ENCODE measurements around the gene TBCC. TPM values are rescaled to one million over a fixed set of nuclear protein-coding genes. Genes with fewer than 3 reads are reported as not detected.

Gene TBCC
- total and polyA plus RNA-seq, 2 of the 8 experiments (the other 6 are each of a cell fraction or from before 2014, with no cell fraction given) = 22.7 to 25.5 TPM

DNA sequence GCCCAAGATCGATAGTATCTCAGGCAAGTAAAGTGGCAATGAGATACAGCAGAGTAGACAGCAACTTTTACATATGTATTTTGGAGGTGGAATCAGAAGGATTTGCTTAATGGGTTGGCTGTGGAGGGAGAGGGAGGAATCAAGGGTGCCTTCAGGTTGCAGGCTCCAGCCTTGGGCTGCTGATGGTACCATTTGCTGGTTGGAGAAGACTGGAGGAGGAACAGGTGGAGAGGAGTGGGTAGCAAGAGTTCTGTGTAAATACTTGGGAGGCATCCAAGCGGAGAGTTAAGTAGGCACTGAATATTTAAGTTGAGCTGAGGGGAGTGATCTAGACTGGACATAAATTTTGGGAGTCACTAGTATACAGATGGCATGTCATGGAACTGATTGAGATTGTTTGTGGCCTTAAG is 41.2 kb upstream of the TBCC start:
- no peak overlapping the region for H4K5ac ChIP-seq (ENCODE audit: insufficient read length, low read depth, low read length)
- no peak overlapping the region for H2AFZ ChIP-seq (ENCODE audit: low read length)
- H4K20me1 ChIP-seq (replicated peaks in 1 of 2; ENCODE audit: control insufficient read depth in 1 of 2, insufficient read depth in 2 of 2, low read length in 2 of 2) = peaks cover 0 to 7% of the 10 kb centered on the region in 2 experiments
- H3K23ac ChIP-seq (ENCODE audit: insufficient read length) = no peak overlapping the region
- peak overlapping the region in 1 of 2 experiments; percentile 16; a peak in 1 of 4 replicates for H3K4me2 ChIP-seq (ENCODE audit: insufficient read depth in 1 of 2, low read depth in 2 of 2, low read length in 2 of 2)
- H3K56ac ChIP-seq (replicated peaks; ENCODE audit: insufficient read length, low read depth, low read length) = no peak overlapping the region
- no peak overlapping the region for H2BK120ac ChIP-seq (replicated peaks; ENCODE audit: low read depth, low read length)
- peak overlapping the region in 1 of 4 experiments; percentile 19; a peak in 1 of 7 replicates for H3K9ac ChIP-seq (replicated peaks in 1 of 4; ENCODE audit: extremely low read depth in 1 of 4, low read depth in 3 of 4, low read length in 3 of 4)
- H3K9me3 ChIP-seq (ENCODE audit: insufficient read depth in 2 of 2, low read depth in 1 of 2, low read length in 1 of 2) = no peaks in the 10 kb centered on the region
- 93% methylated on average over 2 of the region's 2 CpGs; no CpG with 5 or more reads in 1 of the 2 experiments for WGBS, 2 experiments (ENCODE audit: extremely low coverage in 1 of 2, insufficient coverage in 1 of 2, insufficient read length in 1 of 2, insufficient replicate concordance in 2 of 2, low coverage in 1 of 2, low lambda C conversion rate in 2 of 2, missing lambda C conversion rate in 1 of 2)
- H2BK12ac ChIP-seq (ENCODE audit: low read depth, low read length) = no peak overlapping the region
- H3K18ac ChIP-seq (ENCODE audit: extremely low read depth, low read length) = no peak overlapping the region
- no peak overlapping the region for H4K91ac ChIP-seq (replicated peaks; ENCODE audit: insufficient read length, low read length)
- H3K79me1 ChIP-seq (ENCODE audit: low read depth, low read length) = no peaks in the 10 kb centered on the region
- H4K8ac ChIP-seq (ENCODE audit: extremely low read depth, insufficient read depth, low read length) = no peak overlapping the region
- ChIA-PET POLR2A (ENCODE audit: partially characterized antibody) (interaction anchor here (0.6 to 13.8 kb wide), 8 partner anchors 10 to 223 kb away, joined by 3 to 277 read pairs (median 3); partner anchors contain the start of genes RPL7L1, TBCC and UBR2), CTCF (ENCODE audit: partially characterized antibody) (interaction anchor here (0.7 to 1.0 kb wide), 2 partner anchors 41 to 126 kb away, joined by 3 read pairs; partner anchors contain the start of gene TBCC)
- peaks cover 0 to 18% (median 11%) of the 10 kb centered on the region in 4 experiments; a peak in 4 of 7 replicates for H3K4me1 ChIP-seq (replicated peaks in 1 of 4; ENCODE audit: control insufficient read depth in 3 of 4, insufficient read depth in 4 of 4, low read length in 3 of 4)
- H2BK5ac ChIP-seq (ENCODE audit: low read depth, low read length) = no peak overlapping the region
- no peak for DNase-seq (ENCODE audit: low read depth in 1 of 2, low spot score in 2 of 2)
- H2BK15ac ChIP-seq (ENCODE audit: low read length) = no peak overlapping the region
- H3K4ac ChIP-seq (replicated peaks; ENCODE audit: insufficient read length, low read depth, low read length) = no peak overlapping the region
- peak overlapping the region in 1 of 4 experiments; percentile 16; a peak in 1 of 8 replicates for H3K4me3 ChIP-seq (ENCODE audit: extremely low read depth in 1 of 4, insufficient read depth in 2 of 4, low read depth in 3 of 4, low read length in 4 of 4)
- no peaks in the 10 kb centered on the region; the same call in 1 of the 2 replicates for H3K23me2 ChIP-seq (ENCODE audit: low read depth, low read length)
- no peaks in the 10 kb centered on the region for H3K27me3 ChIP-seq (replicated peaks in 1 of 4; ENCODE audit: control insufficient read depth in 3 of 4, extremely low read depth in 1 of 4, insufficient read depth in 3 of 4, low read length in 3 of 4)
- H2AK5ac ChIP-seq (ENCODE audit: low read depth, low read length) = no peak overlapping the region
- peaks cover 13 to 65% of the 10 kb centered on the region in 2 experiments for H3K79me2 ChIP-seq (ENCODE audit: control insufficient read depth in 1 of 2, insufficient read depth in 2 of 2, low read length in 2 of 2)
- H2BK20ac ChIP-seq (ENCODE audit: low read length) = no peak overlapping the region
- H3K27ac ChIP-seq (ENCODE audit: low read depth, low read length) = no peak overlapping the region
- no peak overlapping the region for H3K14ac ChIP-seq (ENCODE audit: insufficient read length)
- no peak for FAIRE-seq
- H3K36me3 ChIP-seq (ENCODE audit: control insufficient read depth in 2 of 4, insufficient read depth in 4 of 4, low read length in 3 of 4) = peaks cover 0 to 3% (median 0%) of the 10 kb centered on the region in 4 experiments; a peak in 1 of 8 replicates
- TF ChIP-seq PHF8 (conservative IDR thresholded peaks at IDR 0.05; ENCODE audit: low read depth, low read length) = no peak
- TF ChIP-seq CHD1 (IDR thresholded peaks at IDR 0.05; ENCODE audit: low read depth, low read length) = no peak
- TF ChIP-seq RXRA (IDR thresholded peaks at IDR 0.05; ENCODE audit: insufficient read depth, low read depth, low read length) = no peak
- no peak for TF ChIP-seq TEAD4 (IDR thresholded peaks at IDR 0.05; ENCODE audit: low read depth, low read length)
- TF ChIP-seq, protein P1, sequence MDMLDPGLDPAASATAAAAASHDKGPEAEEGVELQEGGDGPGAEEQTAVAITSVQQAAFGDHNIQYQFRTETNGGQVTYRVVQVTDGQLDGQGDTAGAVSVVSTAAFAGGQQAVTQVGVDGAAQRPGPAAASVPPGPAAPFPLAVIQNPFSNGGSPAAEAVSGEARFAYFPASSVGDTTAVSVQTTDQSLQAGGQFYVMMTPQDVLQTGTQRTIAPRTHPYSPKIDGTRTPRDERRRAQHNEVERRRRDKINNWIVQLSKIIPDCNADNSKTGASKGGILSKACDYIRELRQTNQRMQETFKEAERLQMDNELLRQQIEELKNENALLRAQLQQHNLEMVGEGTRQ (IDR thresholded peaks at IDR 0.05; ENCODE audit: low read length) = no peak
- TF ChIP-seq KDM5A (IDR thresholded peaks at IDR 0.05; ENCODE audit: low read length) = no peak
- TF ChIP-seq, protein P2, sequence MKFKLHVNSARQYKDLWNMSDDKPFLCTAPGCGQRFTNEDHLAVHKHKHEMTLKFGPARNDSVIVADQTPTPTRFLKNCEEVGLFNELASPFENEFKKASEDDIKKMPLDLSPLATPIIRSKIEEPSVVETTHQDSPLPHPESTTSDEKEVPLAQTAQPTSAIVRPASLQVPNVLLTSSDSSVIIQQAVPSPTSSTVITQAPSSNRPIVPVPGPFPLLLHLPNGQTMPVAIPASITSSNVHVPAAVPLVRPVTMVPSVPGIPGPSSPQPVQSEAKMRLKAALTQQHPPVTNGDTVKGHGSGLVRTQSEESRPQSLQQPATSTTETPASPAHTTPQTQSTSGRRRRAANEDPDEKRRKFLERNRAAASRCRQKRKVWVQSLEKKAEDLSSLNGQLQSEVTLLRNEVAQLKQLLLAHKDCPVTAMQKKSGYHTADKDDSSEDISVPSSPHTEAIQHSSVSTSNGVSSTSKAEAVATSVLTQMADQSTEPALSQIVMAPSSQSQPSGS (IDR thresholded peaks at IDR 0.05; ENCODE audit: low read length) = no peak
- no peak for TF ChIP-seq NANOG (IDR thresholded peaks at IDR 0.05; ENCODE audit: insufficient read depth, low read depth, low read length, poor library complexity, severe bottlenecking)
- no peak for TF ChIP-seq BACH1 (IDR thresholded peaks at IDR 0.05; ENCODE audit: low read length)
- TF ChIP-seq HDAC6 (IDR thresholded peaks at IDR 0.05; ENCODE audit: low read depth, low read length) = no peak
